Natural killer cell (primary cell): ENCODE data around the gene MAP1LC3B. TPM values are rescaled to one million over a fixed set of nuclear protein-coding genes. Genes with fewer than 3 reads are reported as not detected.

ENCODE experiments used
- ATAC-seq, 3 donors: fragments of 150-1000 bp in 2 of 3; fragments of 200-7000 bp in 1 of 3; cut with Tn5 transposase; 1 replicate in 1 of 3; 2 replicates in 2 of 3; pipeline ENCODE4 v1.10.0; 2021; ENCODE audit warnings: mild to moderate bottlenecking in 2 of 3, moderate library complexity in 2 of 3
- DNase-seq, 2 donors: peaks; one replicate each; pipeline versions ENCODE4 v3.0.0 to v3.0.0-alpha.2; 2013 to 2021; ENCODE audit warnings: mixed read lengths in 1 of 2
- H3K27ac ChIP-seq: one replicate; pipeline ENCODE4 v1.5.1; 2013; ENCODE audit warnings: mild to moderate bottlenecking, low read length
- H3K27me3 ChIP-seq: one replicate; pipeline ENCODE4 v1.6.1; 2013; ENCODE audit warnings: low read length; ENCODE audit not compliant: control insufficient read depth, insufficient read depth
- H3K36me3 ChIP-seq: one replicate; pipeline ENCODE4 v1.6.1; 2013; ENCODE audit warnings: low read length; ENCODE audit not compliant: control insufficient read depth, insufficient read depth
- H3K4me1 ChIP-seq: one replicate; pipeline ENCODE4 v1.6.1; 2013; ENCODE audit warnings: low read length; ENCODE audit not compliant: control insufficient read depth, insufficient read depth
- H3K4me3 ChIP-seq: one replicate; pipeline ENCODE4 v1.5.1; 2013; ENCODE audit warnings: low read length
- H3K9me3 ChIP-seq: one replicate; pipeline ENCODE4 v1.6.1; 2013; ENCODE audit warnings: low read length; ENCODE audit not compliant: control insufficient read depth, insufficient read depth
- H3K27ac Mint-ChIP-seq, 2 donors: one replicate each; pipeline ENCODE4 v1.8.0; 2022; ENCODE audit warnings: mild to moderate bottlenecking in 2 of 2, mixed read lengths in 2 of 2, moderate library complexity in 1 of 2
- H3K27me3 Mint-ChIP-seq, 2 donors: one replicate each; pipeline ENCODE4 v1.8.0; 2022; ENCODE audit warnings: low read depth in 2 of 2, mixed read lengths in 2 of 2
- H3K36me3 Mint-ChIP-seq: one replicate; pipeline ENCODE4 v1.8.0; 2022; ENCODE audit warnings: mixed read lengths
- H3K4me1 Mint-ChIP-seq, 2 donors: one replicate each; pipeline ENCODE4 v1.8.0; 2022; ENCODE audit warnings: mixed read lengths in 2 of 2
- H3K4me3 Mint-ChIP-seq: one replicate; pipeline ENCODE4 v1.8.0; 2022; ENCODE audit warnings: mild to moderate bottlenecking, moderate library complexity, mixed read lengths
- H3K9me3 Mint-ChIP-seq, 2 donors: one replicate each; pipeline ENCODE4 v1.8.0; 2022; ENCODE audit warnings: mixed read lengths in 2 of 2
- CTCF ChIP-seq: fragments of 200-600 bp; IDR thresholded peaks from one replicate; pipeline ENCODE4 v1.8.0; 2022; ENCODE audit warnings: antibody characterized with exemption
- WGBS: methylation state at CpG from one replicate; pipeline ENCODE4 v1.1.7; 2013; ENCODE audit warnings: missing lambda C conversion rate; ENCODE audit not compliant: insufficient coverage; 5-methylcytosine and 5-hydroxymethylcytosine counted together
- intact Hi-C: fragments of 100-400 bp; cut with micrococcal nuclease; formaldehyde crosslinking; loops from one replicate; pipeline ENCODE4 v1.14.2; 2022
- total RNA-seq, 4 donors: library from RNA; stranded (reverse); fragments of 120-200 nt in 1 of 4; gene quantifications; one replicate each; pipeline versions ENCODE4 v1.2.3 to v1.2.4, GENCODE V29; 2013 to 2022

MAP1LC3B gene
- total RNA-seq, 3 donors from 2014 or later (not counting 1 experiment from before 2014, with no cell fraction given) = 171 to 220 (median 172) TPM

- 88% methylated on average over 7 of the region's 7 CpGs for WGBS
- ATAC-seq (no peak), DNase-seq (no peak)
- Mint-ChIP-seq H3K36me3 (peaks cover 17% of the 10 kb centered on the region), H3K4me3 (no peak overlapping the region), H3K4me1 (peaks cover 0 to 13% of the 10 kb centered on the region in 2 donors), H3K27me3 (no peaks in the 10 kb centered on the region), H3K27ac (no peak overlapping the region), H3K9me3 (no peaks in the 10 kb centered on the region)
- Histone ChIP-seq H3K27ac (no peak overlapping the region), H3K4me3 (no peak overlapping the region), H3K27me3 (no peaks in the 10 kb centered on the region), H3K9me3 (no peaks in the 10 kb centered on the region), H3K4me1 (no peaks in the 10 kb centered on the region), H3K36me3 (peaks cover 3% of the 10 kb centered on the region)
- no peak for TF ChIP-seq CTCF
- intact Hi-C loops = no loop called here
Observed at GRCh38 chr16:87445486-87445885, 53.4 kb downstream of the MAP1LC3B start.

- Mint-ChIP-seq H3K4me3 (no peak overlapping the region), H3K36me3 (peaks cover 17% of the 10 kb centered on the region), H3K27me3 (no peaks in the 10 kb centered on the region), H3K27ac (no peak overlapping the region), H3K4me1 (peaks cover 0 to 13% of the 10 kb centered on the region in 2 donors), H3K9me3 (no peaks in the 10 kb centered on the region)
- 96% methylated on average over 7 of the region's 7 CpGs for WGBS
- no peak for TF ChIP-seq CTCF
- DNase-seq (no peak), ATAC-seq (no peak)
- Histone ChIP-seq H3K4me3 (no peak overlapping the region), H3K9me3 (no peaks in the 10 kb centered on the region), H3K27me3 (no peaks in the 10 kb centered on the region), H3K4me1 (no peaks in the 10 kb centered on the region), H3K27ac (no peak overlapping the region), H3K36me3 (peaks cover 3% of the 10 kb centered on the region)
- intact Hi-C loops = no loop called here
Observed at GRCh38 chr16:87446479-87446878, 54.3 kb downstream of the MAP1LC3B start.

GRCh38 chr16:87447323-87447722 is 55.2 kb downstream of the MAP1LC3B start:
- 97% methylated on average over 6 of the region's 6 CpGs for WGBS
- Mint-ChIP-seq H3K27ac (no peak overlapping the region), H3K4me3 (no peak overlapping the region), H3K9me3 (no peaks in the 10 kb centered on the region), H3K36me3 (peaks cover 17% of the 10 kb centered on the region), H3K27me3 (no peaks in the 10 kb centered on the region), H3K4me1 (peaks cover 3 to 17% of the 10 kb centered on the region in 2 donors)
- intact Hi-C loops = no loop called here
- H3K4me3 ChIP-seq = no peak overlapping the region
- ATAC-seq (no peak), DNase-seq (no peak)
- no peaks in the 10 kb centered on the region for H3K4me1 ChIP-seq
- peaks cover 3% of the 10 kb centered on the region for H3K36me3 ChIP-seq
- no peak for TF ChIP-seq CTCF
- H3K27ac ChIP-seq = no peak overlapping the region
- H3K27me3 ChIP-seq = no peaks in the 10 kb centered on the region
- H3K9me3 ChIP-seq = no peaks in the 10 kb centered on the region

GRCh38 chr16:87448866-87449265 is 56.7 kb downstream of the MAP1LC3B start:
- Histone ChIP-seq H3K4me1 (no peaks in the 10 kb centered on the region), H3K27ac (no peak overlapping the region), H3K9me3 (no peaks in the 10 kb centered on the region), H3K27me3 (no peaks in the 10 kb centered on the region), H3K4me3 (no peak overlapping the region), H3K36me3 (peaks cover 9% of the 10 kb centered on the region)
- Mint-ChIP-seq H3K4me3 (no peak overlapping the region), H3K27me3 (no peaks in the 10 kb centered on the region), H3K27ac (no peak overlapping the region), H3K36me3 (peaks cover 21% of the 10 kb centered on the region), H3K4me1 (peaks cover 12 to 14% of the 10 kb centered on the region in 2 donors), H3K9me3 (no peaks in the 10 kb centered on the region)
- DNase-seq (no peak), ATAC-seq (no peak)
- TF ChIP-seq CTCF = no peak
- intact Hi-C loops = no loop called here
- 95% methylated on average over 12 of the region's 12 CpGs for WGBS
